ENCODE results near the gene SLC51A.

The SLC51A gene

GRCh38 chr3:196217307-196218154 lies 1.2 kb downstream of the SLC51A start:
- DNase-seq, result no peak

- DNase-seq, result no peak
Measured at GRCh38 chr3:196218155-196218712, 1.9 kb downstream of the SLC51A start.

GRCh38 chr3:196219194-196219969 lies 3.0 kb downstream of the SLC51A start:
- peak; percentile 94 for DNase-seq

- DNase-seq, result no peak
Measured at GRCh38 chr3:196219970-196220311, 3.6 kb downstream of the SLC51A start.

GRCh38 chr3:196220587-196220986 lies 4.3 kb downstream of the SLC51A start:
- no peak for DNase-seq

GRCh38 chr3:196220991-196221390 lies 4.7 kb downstream of the SLC51A start:
- DNase-seq, result no peak

GRCh38 chr3:196222876-196223595 lies 6.7 kb downstream of the SLC51A start:
- DNase-seq, result no peak

- DNase-seq, result no peak
Measured at GRCh38 chr3:196225086-196225485, 8.8 kb downstream of the SLC51A start.

- no peak for DNase-seq
Measured at GRCh38 chr3:196225763-196226364, 9.5 kb downstream of the SLC51A start.

GRCh38 chr3:196227121-196227561 lies 10.8 kb downstream of the SLC51A start:
- DNase-seq, result no peak

GRCh38 chr3:196227629-196228493 lies 11.5 kb downstream of the SLC51A start:
- DNase-seq, result peak; percentile 43

- DNase-seq, result no peak
Measured at GRCh38 chr3:196232154-196232881, 16.0 kb downstream of the SLC51A start.

- no peak for DNase-seq
Measured at GRCh38 chr3:196232882-196233251, 16.5 kb downstream of the SLC51A start.

GRCh38 chr3:196235452-196236122 lies 19.3 kb downstream of the SLC51A start:
- DNase-seq, result no peak

- DNase-seq, result no peak
Measured at GRCh38 chr3:196236223-196236622, 19.9 kb downstream of the SLC51A start.

GRCh38 chr3:196237203-196237602 lies 20.9 kb downstream of the SLC51A start:
- DNase-seq, result no peak

- peak; percentile 45 for DNase-seq
Measured at GRCh38 chr3:196238612-196239560, 22.6 kb downstream of the SLC51A start.

- DNase-seq, result no peak
Measured at GRCh38 chr3:196240424-196240823, 24.1 kb downstream of the SLC51A start.

GRCh38 chr3:196241704-196242103 lies 25.4 kb downstream of the SLC51A start:
- no peak for DNase-seq

All from fibroblast of skin of back (primary cell).